MM.1S (cell line): ENCODE data around the gene CHMP2B.

Experiments used
- DNase-seq: peaks from one replicate; pipeline ENCODE4 v3.0.0-alpha.2; 2015
- H2AFZ ChIP-seq: fragments of 300-600 bp; sonication (generic); 2 replicates; pipeline ENCODE4 v1.6.0; 2016; ENCODE audit warnings: antibody characterized with exemption, low read length
- H3F3A ChIP-seq: fragments of 300-600 bp; sonication (generic); 2 replicates; pipeline ENCODE4 v1.6.1; 2016; ENCODE audit warnings: mild to moderate bottlenecking, antibody characterized with exemption, low read length, moderate library complexity, mixed read lengths; ENCODE audit not compliant: insufficient read depth
- H3K27ac ChIP-seq: fragments of 300-600 bp; sonication (generic); 2 replicates; pipeline ENCODE4 v1.5.1; 2016; ENCODE audit warnings: mild to moderate bottlenecking, low read length
- H3K27me3 ChIP-seq: fragments of 300-600 bp; sonication (generic); replicated peaks from 2 replicates; pipeline ENCODE4 v1.6.0; 2016; ENCODE audit warnings: low read length; ENCODE audit not compliant: insufficient read depth
- H3K36me3 ChIP-seq: fragments of 300-600 bp; sonication (generic); replicated peaks from 2 replicates; pipeline ENCODE4 v1.6.1; 2016; ENCODE audit warnings: mild to moderate bottlenecking, low read length, mixed read lengths; ENCODE audit not compliant: insufficient read depth
- H3K4me1 ChIP-seq: fragments of 300-600 bp; sonication (generic); 2 replicates; pipeline ENCODE4 v1.6.1; 2016; ENCODE audit warnings: low read length, mixed read lengths
- H3K4me2 ChIP-seq: fragments of 300-600 bp; sonication (generic); 2 replicates; pipeline ENCODE4 v1.6.0; 2016; ENCODE audit warnings: low read depth, low read length
- H3K4me3 ChIP-seq: fragments of 300-600 bp; sonication (generic); 2 replicates; pipeline ENCODE4 v1.5.1; 2016; ENCODE audit warnings: low read length, mixed read lengths
- H3K79me2 ChIP-seq: fragments of 300-600 bp; sonication (generic); 2 replicates; pipeline ENCODE4 v1.6.1; 2016; ENCODE audit warnings: mixed run types, low read length, mixed read lengths
- H3K9ac ChIP-seq: fragments of 300-600 bp; sonication (generic); 2 replicates; pipeline ENCODE4 v1.6.1; 2016; ENCODE audit warnings: low read length, mixed read lengths
- H3K9me2 ChIP-seq: fragments of 300-600 bp; sonication (generic); replicated peaks from 2 replicates; pipeline ENCODE4 v1.6.1; 2016; ENCODE audit warnings: mild to moderate bottlenecking, low read length, mixed read lengths; ENCODE audit not compliant: insufficient read depth
- H3K9me3 ChIP-seq: fragments of 300-600 bp; sonication (generic); replicated peaks from 2 replicates; pipeline ENCODE4 v1.6.1; 2016; ENCODE audit warnings: mild to moderate bottlenecking, low read length, mixed read lengths; ENCODE audit not compliant: insufficient read depth
- H4K20me1 ChIP-seq: fragments of 300-600 bp; sonication (generic); 2 replicates; pipeline ENCODE4 v1.6.1; 2016; ENCODE audit warnings: mild to moderate bottlenecking, low read length, moderate library complexity, mixed read lengths; ENCODE audit not compliant: insufficient read depth
- EZH2 ChIP-seq: fragments of 300-600 bp; sonication (generic); optimal IDR thresholded peaks from 2 replicates; pipeline ENCODE3; 2017; ENCODE audit warnings: low read depth, mild to moderate bottlenecking, antibody characterized with exemption, low read length, mixed read lengths
- EZH2phosphoT487 ChIP-seq: fragments of 300-600 bp; sonication (generic); IDR thresholded peaks from 2 replicates; pipeline ENCODE4 v1.6.1; 2018; ENCODE audit warnings: antibody characterized with exemption, low read length
- TF ChIP-seq, protein P1 (sequence below): fragments of 300-600 bp; sonication (generic); IDR thresholded peaks from 2 replicates; pipeline ENCODE4 v1.5.1; 2016; ENCODE audit warnings: antibody characterized with exemption, low read length, mixed read lengths

The CHMP2B gene

DNA sequence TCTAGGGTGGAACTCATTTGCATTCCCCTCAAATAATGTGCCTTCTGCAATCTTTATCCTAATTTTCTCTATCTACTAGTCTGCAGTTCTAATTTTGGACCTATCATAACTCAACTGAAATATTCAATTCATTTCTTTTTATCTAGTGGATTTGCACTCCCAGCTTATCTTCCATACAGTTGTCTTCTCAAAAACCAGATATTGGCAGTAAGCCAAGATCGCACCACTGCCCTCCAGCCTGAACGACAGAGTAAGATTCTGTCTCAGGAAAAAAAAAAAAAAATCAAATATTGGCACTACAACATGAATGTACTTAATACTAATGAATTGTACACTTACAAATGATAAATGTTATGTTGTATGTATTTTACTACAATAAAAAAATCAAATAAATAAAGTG lies 18.0 kb upstream of the CHMP2B start:
- no peaks in the 10 kb centered on the region for H3K9me2 ChIP-seq
- no peaks in the 10 kb centered on the region for H3K27me3 ChIP-seq
- H3K27ac ChIP-seq, result no peak overlapping the region
- no peak overlapping the region for H2AFZ ChIP-seq
- no peak overlapping the region for H3K4me3 ChIP-seq
- DNase-seq, result no peak
- no peaks in the 10 kb centered on the region for H3K79me2 ChIP-seq
- no peaks in the 10 kb centered on the region for H3K4me1 ChIP-seq
- H3F3A ChIP-seq, result no peaks in the 10 kb centered on the region
- no peaks in the 10 kb centered on the region for H4K20me1 ChIP-seq
- no peaks in the 10 kb centered on the region for H3K36me3 ChIP-seq
- no peak overlapping the region for H3K4me2 ChIP-seq
- H3K9ac ChIP-seq, result no peak overlapping the region
- no peaks in the 10 kb centered on the region for H3K9me3 ChIP-seq
- TF ChIP-seq, protein P1, sequence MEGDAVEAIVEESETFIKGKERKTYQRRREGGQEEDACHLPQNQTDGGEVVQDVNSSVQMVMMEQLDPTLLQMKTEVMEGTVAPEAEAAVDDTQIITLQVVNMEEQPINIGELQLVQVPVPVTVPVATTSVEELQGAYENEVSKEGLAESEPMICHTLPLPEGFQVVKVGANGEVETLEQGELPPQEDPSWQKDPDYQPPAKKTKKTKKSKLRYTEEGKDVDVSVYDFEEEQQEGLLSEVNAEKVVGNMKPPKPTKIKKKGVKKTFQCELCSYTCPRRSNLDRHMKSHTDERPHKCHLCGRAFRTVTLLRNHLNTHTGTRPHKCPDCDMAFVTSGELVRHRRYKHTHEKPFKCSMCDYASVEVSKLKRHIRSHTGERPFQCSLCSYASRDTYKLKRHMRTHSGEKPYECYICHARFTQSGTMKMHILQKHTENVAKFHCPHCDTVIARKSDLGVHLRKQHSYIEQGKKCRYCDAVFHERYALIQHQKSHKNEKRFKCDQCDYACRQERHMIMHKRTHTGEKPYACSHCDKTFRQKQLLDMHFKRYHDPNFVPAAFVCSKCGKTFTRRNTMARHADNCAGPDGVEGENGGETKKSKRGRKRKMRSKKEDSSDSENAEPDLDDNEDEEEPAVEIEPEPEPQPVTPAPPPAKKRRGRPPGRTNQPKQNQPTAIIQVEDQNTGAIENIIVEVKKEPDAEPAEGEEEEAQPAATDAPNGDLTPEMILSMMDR, result no peak
- TF ChIP-seq EZH2phosphoT487, result no peak
- no peak for TF ChIP-seq EZH2

DNA sequence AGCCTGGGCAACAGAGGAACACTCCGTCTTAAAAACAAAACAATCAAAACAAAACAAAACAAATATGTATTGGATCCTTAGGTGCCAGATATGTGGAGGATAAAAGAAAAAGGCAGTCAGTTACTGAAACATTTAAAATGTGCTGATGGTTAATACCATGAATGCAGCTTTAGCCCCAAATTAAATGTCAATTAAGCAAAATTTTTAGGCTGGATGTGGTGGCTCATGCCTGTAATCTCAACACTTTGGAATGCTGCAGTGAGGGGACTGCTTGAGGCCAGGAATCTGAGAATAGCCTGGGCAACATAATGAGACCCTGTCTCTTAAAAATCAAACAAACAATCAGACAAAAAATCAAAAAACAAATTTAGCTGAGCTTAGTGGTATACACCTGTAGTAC lies 8.5 kb upstream of the CHMP2B start:
- no peaks in the 10 kb centered on the region for H3F3A ChIP-seq
- no peaks in the 10 kb centered on the region for H3K27me3 ChIP-seq
- H3K4me3 ChIP-seq, result no peak overlapping the region
- no peaks in the 10 kb centered on the region for H3K36me3 ChIP-seq
- no peaks in the 10 kb centered on the region for H3K4me1 ChIP-seq
- TF ChIP-seq, protein P1, result no peak
- TF ChIP-seq EZH2 (no peak), EZH2phosphoT487 (no peak)
- no peaks in the 10 kb centered on the region for H3K79me2 ChIP-seq
- no peak overlapping the region for H2AFZ ChIP-seq
- DNase-seq, result no peak
- H4K20me1 ChIP-seq, result no peaks in the 10 kb centered on the region
- H3K9me3 ChIP-seq, result no peaks in the 10 kb centered on the region; the same call in 1 of the 2 replicates
- no peak overlapping the region for H3K9ac ChIP-seq
- no peak overlapping the region for H3K27ac ChIP-seq
- H3K4me2 ChIP-seq, result no peak overlapping the region
- no peaks in the 10 kb centered on the region for H3K9me2 ChIP-seq

DNA sequence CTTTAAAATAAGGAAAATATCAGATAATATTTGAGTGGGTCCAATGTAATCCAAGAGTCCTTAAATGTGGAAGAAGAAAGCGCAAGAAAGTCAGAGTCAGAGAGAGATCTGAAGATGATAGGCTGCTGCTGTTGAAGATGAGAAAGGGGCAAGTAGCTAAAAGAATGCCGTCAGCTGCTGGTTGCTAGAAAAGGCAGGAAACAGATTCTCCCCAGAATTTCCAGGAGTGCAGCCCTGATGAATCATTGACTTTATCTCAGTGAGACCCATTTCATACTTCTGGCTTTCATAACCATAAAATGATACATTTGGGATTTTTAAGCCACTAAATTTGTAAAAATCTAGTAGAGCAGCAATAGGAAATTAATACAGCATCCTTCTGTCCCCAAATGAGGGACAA lies 7.5 kb upstream of the CHMP2B start:
- no peak for DNase-seq
- Histone ChIP-seq H3K4me3 (no peak overlapping the region), H3K27ac (no peak overlapping the region), H3K36me3 (no peaks in the 10 kb centered on the region), H2AFZ (no peak overlapping the region), H3K9ac (no peak overlapping the region), H3K79me2 (no peaks in the 10 kb centered on the region), H3K9me3 (no peaks in the 10 kb centered on the region; the same call in 1 of the 2 replicates), H3K27me3 (no peaks in the 10 kb centered on the region), H3K4me1 (no peaks in the 10 kb centered on the region), H3K9me2 (no peaks in the 10 kb centered on the region), H3F3A (no peaks in the 10 kb centered on the region), H4K20me1 (no peaks in the 10 kb centered on the region), H3K4me2 (no peak overlapping the region)
- no peak for TF ChIP-seq EZH2
- TF ChIP-seq, protein P1, result no peak
- TF ChIP-seq EZH2phosphoT487, result no peak
